Measurements from ENCODE around the gene MTURN.

DNA sequence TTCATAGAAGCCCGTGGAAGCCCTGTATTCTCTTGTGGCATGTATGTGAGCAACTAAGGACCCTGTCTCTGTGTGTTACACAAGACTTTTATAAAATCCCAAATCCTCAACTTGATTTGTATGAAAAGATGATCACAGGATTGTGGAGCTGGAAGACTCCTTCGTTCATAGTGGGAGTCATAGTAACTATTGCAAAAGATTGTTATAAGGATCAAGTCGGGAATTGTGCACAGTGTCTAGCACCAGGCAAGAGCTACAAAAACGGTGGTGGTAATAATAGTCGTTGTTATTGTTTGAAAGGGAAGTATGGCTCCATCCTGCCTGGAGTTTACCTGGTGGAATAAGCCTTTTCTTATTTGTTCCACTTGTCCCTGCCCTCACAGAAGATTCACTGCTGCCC lies 42.8 kb upstream of the MTURN start:
- no peak for TF ChIP-seq POLR2A (IDR thresholded peaks at IDR 0.05)
- TF ChIP-seq, protein P1, sequence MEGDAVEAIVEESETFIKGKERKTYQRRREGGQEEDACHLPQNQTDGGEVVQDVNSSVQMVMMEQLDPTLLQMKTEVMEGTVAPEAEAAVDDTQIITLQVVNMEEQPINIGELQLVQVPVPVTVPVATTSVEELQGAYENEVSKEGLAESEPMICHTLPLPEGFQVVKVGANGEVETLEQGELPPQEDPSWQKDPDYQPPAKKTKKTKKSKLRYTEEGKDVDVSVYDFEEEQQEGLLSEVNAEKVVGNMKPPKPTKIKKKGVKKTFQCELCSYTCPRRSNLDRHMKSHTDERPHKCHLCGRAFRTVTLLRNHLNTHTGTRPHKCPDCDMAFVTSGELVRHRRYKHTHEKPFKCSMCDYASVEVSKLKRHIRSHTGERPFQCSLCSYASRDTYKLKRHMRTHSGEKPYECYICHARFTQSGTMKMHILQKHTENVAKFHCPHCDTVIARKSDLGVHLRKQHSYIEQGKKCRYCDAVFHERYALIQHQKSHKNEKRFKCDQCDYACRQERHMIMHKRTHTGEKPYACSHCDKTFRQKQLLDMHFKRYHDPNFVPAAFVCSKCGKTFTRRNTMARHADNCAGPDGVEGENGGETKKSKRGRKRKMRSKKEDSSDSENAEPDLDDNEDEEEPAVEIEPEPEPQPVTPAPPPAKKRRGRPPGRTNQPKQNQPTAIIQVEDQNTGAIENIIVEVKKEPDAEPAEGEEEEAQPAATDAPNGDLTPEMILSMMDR (IDR thresholded peaks at IDR 0.05) = no peak
